Gastroesophageal sphincter (tissue), 4 donors: ENCODE results near the gene GPX4. TPM values are rescaled to one million over a fixed set of nuclear protein-coding genes. Genes with fewer than 3 reads are reported as not detected.
"Not testable (repeated sequence)": the region's sequence is repeated elsewhere in the genome, so short reads cannot be mapped to it uniquely, and the experiment has no call there.

Experiments used
- ATAC-seq: fragments of 150-250 bp; one replicate; pipeline ENCODE4 v1.9.1; 2016; ENCODE audit warnings: mild to moderate bottlenecking, moderate library complexity
- H3K27ac ChIP-seq, 4 donors: fragments of 200-600 bp; sonication (generic) in 3 of 4; 1 replicate in 3 of 4; 2 replicates in 1 of 4; pipeline ENCODE4 v1.5.1; 2016 to 2019
- H3K27me3 ChIP-seq: fragments of 200-600 bp; sonication (generic); one replicate; pipeline ENCODE4 v1.5.1; 2019
- H3K36me3 ChIP-seq, 2 donors: fragments of 200-600 bp; sonication (generic); one replicate each; pipeline ENCODE4 v1.5.1; 2019; ENCODE audit warnings: control low read depth in 1 of 2
- H3K4me1 ChIP-seq, 3 donors: fragments of 200-600 bp; sonication (generic); 1 replicate in 2 of 3; 2 replicates in 1 of 3; pipeline ENCODE4 v1.5.1; 2016 to 2019; ENCODE audit warnings: control low read depth in 2 of 3
- H3K4me3 ChIP-seq, 2 donors: fragments of 200-600 bp; sonication (generic); one replicate each; pipeline ENCODE4 v1.5.1; 2019; ENCODE audit warnings: mild to moderate bottlenecking in 1 of 2, moderate library complexity in 1 of 2
- H3K9me3 ChIP-seq, 3 donors: fragments of 200-600 bp; sonication (generic); one replicate each; pipeline ENCODE4 v1.5.1; 2017 to 2019; ENCODE audit warnings: control low read depth in 2 of 3
- EP300 ChIP-seq: sonication (generic); formaldehyde crosslinking; IDR thresholded peaks from one replicate; pipeline ENCODE4 v1.6.1; 2017; ENCODE audit warnings: antibody characterized with exemption, mild to moderate bottlenecking
- POLR2A ChIP-seq, 2 donors: fragments of 450-650 bp; IDR thresholded peaks; one replicate each; pipeline ENCODE4 v1.6.1; 2017; ENCODE audit warnings: antibody characterized with exemption in 2 of 2, mild to moderate bottlenecking in 2 of 2, moderate library complexity in 1 of 2
- POLR2AphosphoS5 ChIP-seq: sonication (generic); formaldehyde crosslinking; IDR thresholded peaks from one replicate; pipeline ENCODE4 v1.6.1; 2017; ENCODE audit warnings: antibody characterized with exemption
- WGBS, 2 donors: methylation state at CpG; one replicate each; pipeline ENCODE4 v1.1.5; 2018; ENCODE audit warnings: low coverage in 1 of 2; 5-methylcytosine and 5-hydroxymethylcytosine counted together
- total RNA-seq, 4 donors: library from RNA; depleted of rRNA; stranded (reverse); fragments of >200 nt; gene quantifications; one replicate each; pipeline ENCODE4 v1.1.0, GENCODE V29; 2016
- TF ChIP-seq, protein P1 (sequence below), 4 experiments: fragments of 200-600 bp in 2 of 4; fragments of 450-650 bp in 2 of 4; sonication (generic) in 1 of 4; IDR thresholded peaks; one replicate each; pipeline ENCODE4 v1.5.1; 2017 to 2019; ENCODE audit warnings: antibody characterized with exemption in 4 of 4, mild to moderate bottlenecking in 2 of 4, moderate library complexity in 2 of 4

The GPX4 gene
- total RNA-seq, 4 donors from 2014 or later, result 311 to 452 (median 349) TPM

DNA sequence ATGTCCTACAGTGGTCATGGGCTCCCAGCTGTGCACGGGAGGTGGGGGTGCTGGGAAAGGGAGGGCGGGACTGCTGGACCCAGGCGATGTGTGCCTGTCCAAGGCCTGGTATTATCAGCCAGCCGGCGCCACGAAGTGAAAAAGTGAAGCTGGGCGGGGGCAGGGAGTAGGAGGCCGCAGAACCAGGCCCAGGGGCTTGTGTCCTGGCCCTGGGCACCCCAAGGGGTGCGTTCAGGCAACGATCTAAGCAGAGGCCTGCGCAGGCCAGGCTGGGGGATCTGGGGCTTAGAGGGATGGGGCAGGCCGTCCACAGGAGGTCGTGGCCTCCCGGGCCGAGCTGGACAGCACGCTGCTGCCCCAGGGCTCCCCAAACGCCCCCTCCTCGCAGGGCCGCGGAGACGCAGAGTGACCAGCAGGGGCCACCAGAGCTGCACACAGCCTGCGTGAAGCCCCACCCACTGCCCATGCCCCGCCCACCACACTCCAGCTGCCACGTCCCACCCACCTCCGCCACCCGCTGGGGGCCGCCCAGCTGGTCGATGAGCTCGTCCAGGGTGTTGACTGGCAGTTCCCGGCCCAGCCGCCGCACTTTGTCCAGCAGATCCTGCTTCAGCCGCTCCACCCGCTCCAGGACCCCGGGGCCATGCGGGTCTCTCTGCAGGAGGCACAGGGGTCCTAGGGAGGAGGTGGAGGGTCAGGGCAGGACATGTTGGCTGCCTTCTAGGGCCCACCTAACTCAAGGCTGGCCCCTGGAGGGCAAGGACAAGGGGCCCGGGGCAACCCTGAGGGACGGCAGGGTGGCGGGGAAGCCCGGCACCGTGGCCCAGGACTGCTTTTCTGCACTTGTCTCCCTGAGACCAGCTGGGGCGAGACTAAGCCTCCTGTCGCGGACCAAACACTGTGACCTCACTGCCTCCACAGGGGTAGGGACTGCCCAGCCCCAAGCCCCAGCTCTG is 9.5 kb downstream of the GPX4 start:
- peaks cover 0 to 95% of the 10 kb centered on the region in 2 donors for H3K36me3 ChIP-seq
- H3K4me1 ChIP-seq, result peaks cover 0 to 29% (median 17%) of the 10 kb centered on the region in 3 donors
- peak overlapping the region; percentile 23 to 84 (median 78) for H3K27ac ChIP-seq
- no CpG with 5 or more reads among the region's 44 CpGs for WGBS, 2 donors
- peak overlapping the region in 1 of 2 donors; percentile 20 for H3K4me3 ChIP-seq
- ATAC-seq, result peak; percentile 92
- H3K9me3 ChIP-seq, result no peaks in the 10 kb centered on the region
- no peaks in the 10 kb centered on the region for H3K27me3 ChIP-seq
- no peak for TF ChIP-seq EP300
- no peak for TF ChIP-seq POLR2A (IDR thresholded peaks at IDR 0.05)
- peak; percentile 70 for TF ChIP-seq POLR2AphosphoS5
- TF ChIP-seq, protein P1, sequence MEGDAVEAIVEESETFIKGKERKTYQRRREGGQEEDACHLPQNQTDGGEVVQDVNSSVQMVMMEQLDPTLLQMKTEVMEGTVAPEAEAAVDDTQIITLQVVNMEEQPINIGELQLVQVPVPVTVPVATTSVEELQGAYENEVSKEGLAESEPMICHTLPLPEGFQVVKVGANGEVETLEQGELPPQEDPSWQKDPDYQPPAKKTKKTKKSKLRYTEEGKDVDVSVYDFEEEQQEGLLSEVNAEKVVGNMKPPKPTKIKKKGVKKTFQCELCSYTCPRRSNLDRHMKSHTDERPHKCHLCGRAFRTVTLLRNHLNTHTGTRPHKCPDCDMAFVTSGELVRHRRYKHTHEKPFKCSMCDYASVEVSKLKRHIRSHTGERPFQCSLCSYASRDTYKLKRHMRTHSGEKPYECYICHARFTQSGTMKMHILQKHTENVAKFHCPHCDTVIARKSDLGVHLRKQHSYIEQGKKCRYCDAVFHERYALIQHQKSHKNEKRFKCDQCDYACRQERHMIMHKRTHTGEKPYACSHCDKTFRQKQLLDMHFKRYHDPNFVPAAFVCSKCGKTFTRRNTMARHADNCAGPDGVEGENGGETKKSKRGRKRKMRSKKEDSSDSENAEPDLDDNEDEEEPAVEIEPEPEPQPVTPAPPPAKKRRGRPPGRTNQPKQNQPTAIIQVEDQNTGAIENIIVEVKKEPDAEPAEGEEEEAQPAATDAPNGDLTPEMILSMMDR (IDR thresholded peaks at IDR 0.05), result peak in 3 of 4 experiments; percentile 90 to 100 (median 92)

GRCh38 chr19:1113986-1114483 is 10.2 kb downstream of the GPX4 start:
- TF ChIP-seq EP300 (no peak), POLR2AphosphoS5 (no peak), POLR2A (IDR thresholded peaks at IDR 0.05) (no peak)
- TF ChIP-seq, protein P1 (IDR thresholded peaks at IDR 0.05), result no peak
- Histone ChIP-seq H3K4me1 (peaks cover 0 to 29% (median 17%) of the 10 kb centered on the region in 3 donors), H3K27me3 (no peaks in the 10 kb centered on the region), H3K9me3 (no peaks in the 10 kb centered on the region), H3K27ac (peak overlapping the region; percentile 23 to 84 (median 78)), H3K4me3 (no peak overlapping the region), H3K36me3 (peaks cover 0 to 95% of the 10 kb centered on the region in 2 donors)
- WGBS, 2 donors, result no CpG with 5 or more reads among the region's 25 CpGs
- ATAC-seq, result no peak

DNA sequence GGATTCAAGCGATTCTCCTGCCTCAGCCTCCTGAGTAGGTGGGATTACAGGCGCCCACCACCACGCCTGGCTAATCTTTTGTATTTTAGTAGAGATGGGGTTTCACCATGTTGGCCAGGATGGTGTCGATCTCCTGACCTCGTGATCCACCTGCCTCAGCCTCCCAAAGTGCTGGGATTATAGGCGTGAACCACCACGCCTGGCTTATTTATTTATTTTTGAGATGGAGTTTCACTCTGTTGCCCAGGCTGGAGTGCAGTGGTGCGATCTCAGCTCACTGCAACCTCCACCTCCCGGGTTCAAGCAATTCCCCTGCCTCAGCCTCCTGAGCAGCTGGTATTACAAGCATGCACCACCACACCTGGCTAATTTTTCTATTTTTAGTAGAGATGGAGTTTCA is 10.9 kb downstream of the GPX4 start:
- not testable (repeated sequence) for H3K4me3 ChIP-seq, H3K27me3 ChIP-seq, H3K9me3 ChIP-seq, ATAC-seq
- peaks cover 0 to 95% of the 10 kb centered on the region in 2 donors for H3K36me3 ChIP-seq
- 85 to 93% methylated on average over 5 to 6 of the region's 9 CpGs for WGBS, 2 donors
- H3K4me1 ChIP-seq, result peaks cover 0 to 29% (median 17%) of the 10 kb centered on the region in 3 donors
- peak overlapping the region in 1 of 4 donors; percentile 77 for H3K27ac ChIP-seq

DNA sequence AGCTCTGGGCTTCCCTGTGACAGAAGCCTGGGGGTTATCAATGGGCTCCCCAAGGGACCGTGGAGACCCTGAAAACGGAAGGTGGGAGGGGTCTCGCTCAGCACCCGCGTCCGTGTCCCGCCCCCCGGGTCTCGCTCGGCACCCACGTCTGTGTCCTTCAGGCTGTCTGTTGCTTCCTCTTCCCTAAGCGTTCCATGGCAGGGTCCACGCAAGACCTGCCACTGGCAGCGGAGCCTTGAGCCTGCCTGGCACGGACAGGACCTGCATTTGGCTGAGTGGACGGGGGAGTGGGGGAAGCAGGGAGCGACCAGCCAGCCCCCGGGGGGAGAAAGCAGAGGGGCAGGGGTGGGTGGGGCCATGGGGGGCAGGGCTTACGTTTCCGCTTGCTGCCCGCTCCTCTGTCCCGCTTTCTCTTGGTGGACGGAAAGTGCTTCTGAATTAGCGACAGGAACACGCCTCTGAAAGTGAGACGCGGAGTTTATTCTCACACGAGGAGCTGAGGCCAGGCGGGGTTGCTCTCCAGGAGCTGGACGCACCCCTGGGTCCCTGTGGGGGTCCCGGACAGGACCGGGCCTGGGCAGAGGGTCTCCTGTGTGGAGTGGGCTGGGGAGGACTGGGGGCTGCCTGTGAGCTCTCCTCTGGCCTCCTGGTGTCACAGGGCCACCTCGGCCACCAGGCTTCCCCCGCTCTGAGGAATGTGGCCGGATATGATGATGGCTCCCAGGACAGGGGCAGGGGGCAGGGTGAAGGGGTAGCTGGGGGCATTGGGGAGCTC is 12.0 kb downstream of the GPX4 start:
- Histone ChIP-seq H3K36me3 (peaks cover 0 to 95% of the 10 kb centered on the region in 2 donors), H3K4me3 (no peak overlapping the region), H3K9me3 (no peaks in the 10 kb centered on the region), H3K4me1 (peaks cover 0 to 29% (median 17%) of the 10 kb centered on the region in 3 donors), H3K27ac (no peak overlapping the region), H3K27me3 (no peaks in the 10 kb centered on the region)
- TF ChIP-seq EP300, result no peak
- TF ChIP-seq POLR2AphosphoS5, result no peak
- ATAC-seq, result no peak
- WGBS, 2 donors, result 93% methylated on average over 8 of the region's 35 CpGs; no CpG with 5 or more reads in 1 of the 2 donors

- no peaks in the 10 kb centered on the region for H3K27me3 ChIP-seq
- peaks cover 0 to 24% (median 17%) of the 10 kb centered on the region in 3 donors for H3K4me1 ChIP-seq
- no CpG with 5 or more reads among the region's 52 CpGs for WGBS, 2 donors
- no peak overlapping the region for H3K4me3 ChIP-seq
- no peak for TF ChIP-seq POLR2AphosphoS5
- TF ChIP-seq, protein P1 (IDR thresholded peaks at IDR 0.05), result no peak
- no peak for TF ChIP-seq EP300
- no peak for TF ChIP-seq POLR2A (IDR thresholded peaks at IDR 0.05)
- no peak overlapping the region for H3K27ac ChIP-seq
- ATAC-seq, result no peak
- no peaks in the 10 kb centered on the region for H3K9me3 ChIP-seq
- peaks cover 0 to 95% of the 10 kb centered on the region in 2 donors for H3K36me3 ChIP-seq
These were observed 13.2 kb downstream of the GPX4 start for GRCh38 chr19:1116726-1117581.
